ENCODE data around the gene NFKBIA. TPM values are rescaled to one million over a fixed set of nuclear protein-coding genes. Genes with fewer than 3 reads are reported as not detected.

The NFKBIA gene
- total RNA-seq, 2 donors from 2014 or later, result 366 to 378 TPM

GRCh38 chr14:35352274-35353233, 52.0 kb downstream of the NFKBIA start:
- H3K9me3 ChIP-seq, result no peaks in the 10 kb centered on the region
- H3K27ac ChIP-seq, result no peak overlapping the region
- no peaks in the 10 kb centered on the region for H3K4me1 ChIP-seq (ENCODE audit: control insufficient read depth in 1 of 2, low read depth in 2 of 2)
- no peak for DNase-seq (ENCODE audit: low spot score)
- no peak overlapping the region for H3K4me3 ChIP-seq
- no peaks in the 10 kb centered on the region for H3K27me3 ChIP-seq (replicated peaks; ENCODE audit: insufficient read depth)
- ATAC-seq (ENCODE audit: insufficient number of reproducible peaks, low FRiP score, low read depth), result no peak
- TF ChIP-seq CTCF (IDR thresholded peaks at IDR 0.05), result no peak
- H3K36me3 ChIP-seq, result no peaks in the 10 kb centered on the region

DNA sequence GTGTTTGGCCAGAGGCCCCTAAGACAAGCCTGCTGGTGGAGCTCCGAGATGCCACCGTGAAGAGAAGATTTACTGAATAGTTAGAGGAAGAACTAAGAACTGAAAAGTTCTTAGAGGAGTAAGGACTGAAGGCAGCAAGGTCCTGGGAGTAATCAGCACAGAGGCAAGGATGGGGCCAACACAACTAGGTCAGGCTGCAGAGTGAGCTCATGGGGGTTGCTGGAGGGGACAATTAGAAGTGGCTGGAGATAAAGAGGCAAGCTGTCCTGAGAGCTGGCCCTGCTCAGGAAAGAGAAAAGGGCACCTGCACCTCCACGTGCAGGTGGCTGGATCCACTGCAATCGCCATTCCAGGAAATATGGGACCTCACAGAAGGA, 52.7 kb downstream of the NFKBIA start:
- Histone ChIP-seq H3K4me1 (ENCODE audit: control insufficient read depth in 1 of 2, low read depth in 2 of 2) (no peaks in the 10 kb centered on the region), H3K9me3 (no peaks in the 10 kb centered on the region), H3K27ac (no peak overlapping the region), H3K27me3 (replicated peaks; ENCODE audit: insufficient read depth) (no peaks in the 10 kb centered on the region), H3K4me3 (no peak overlapping the region), H3K36me3 (no peaks in the 10 kb centered on the region)
- DNase-seq (ENCODE audit: low spot score) (no peak), ATAC-seq (ENCODE audit: insufficient number of reproducible peaks, low FRiP score, low read depth) (no peak)
- no peak for TF ChIP-seq CTCF (IDR thresholded peaks at IDR 0.05)

Other genes starting within 250 kb of the NFKBIA start
- 100 to 1,000 TPM in 1 of 2 donors, 10 to 100 TPM in 1; 56.5 to 119 TPM for gene PSMA6, start 112.4 kb downstream of the NFKBIA start, total RNA-seq
- gene INSM2, start 129.4 kb upstream of the NFKBIA start, total RNA-seq, result not detected